Activated T-helper 1 cell treated with anti-CD3 and anti-CD28 coated beads, Interleukin-2, amount 50 U/mL, for 16 hours (primary cell): ENCODE results near the gene FBLIM1.

Experiments used
- DNase-seq, 2 donors: peaks; one replicate each; pipeline ENCODE4 v3.0.0-alpha.2; 2020; ENCODE audit warnings: low read depth in 1 of 2, low spot score in 1 of 2

The FBLIM1 gene

DNA sequence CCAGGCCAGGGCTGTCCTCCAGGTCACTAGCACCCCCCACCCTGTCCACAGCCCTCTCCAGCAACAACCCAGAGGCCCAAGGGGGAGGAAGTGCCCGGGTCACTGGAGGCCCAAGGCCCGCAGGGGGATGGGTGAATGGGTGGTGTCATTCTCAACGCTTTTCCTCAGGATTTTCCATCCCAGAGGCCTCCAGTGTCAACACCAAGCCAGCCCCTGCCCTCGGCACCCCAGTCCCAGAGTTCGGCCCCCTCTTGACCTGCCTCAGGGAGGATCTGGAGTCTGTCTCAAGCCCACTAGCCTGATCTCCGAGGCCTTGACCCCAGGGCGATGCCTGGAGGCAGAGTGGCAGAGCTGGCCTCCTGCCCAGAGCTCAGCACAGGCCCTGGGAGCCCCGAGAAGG, 11.2 kb upstream of the FBLIM1 start:
- DNase-seq = no peak

DNA sequence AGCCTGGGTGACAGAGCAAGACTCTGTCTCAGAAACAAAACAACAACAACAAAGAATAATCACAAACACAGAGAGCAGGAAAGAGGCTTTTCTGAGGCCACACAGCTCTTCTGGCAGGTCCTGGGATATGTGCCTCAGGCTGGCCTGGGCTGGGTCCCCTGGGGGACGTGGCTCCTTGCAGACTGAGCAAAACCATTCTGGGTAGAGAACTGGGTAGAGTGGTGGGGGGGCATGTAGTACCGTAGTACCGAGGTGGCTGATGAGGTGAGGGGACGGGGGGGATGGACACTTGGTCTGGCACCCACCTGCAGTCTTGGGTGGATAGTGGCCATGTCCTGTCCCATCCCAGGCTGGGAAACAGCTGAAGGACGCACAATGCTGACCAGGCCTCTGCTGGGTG, 10.3 kb upstream of the FBLIM1 start:
- DNase-seq = no peak

DNA sequence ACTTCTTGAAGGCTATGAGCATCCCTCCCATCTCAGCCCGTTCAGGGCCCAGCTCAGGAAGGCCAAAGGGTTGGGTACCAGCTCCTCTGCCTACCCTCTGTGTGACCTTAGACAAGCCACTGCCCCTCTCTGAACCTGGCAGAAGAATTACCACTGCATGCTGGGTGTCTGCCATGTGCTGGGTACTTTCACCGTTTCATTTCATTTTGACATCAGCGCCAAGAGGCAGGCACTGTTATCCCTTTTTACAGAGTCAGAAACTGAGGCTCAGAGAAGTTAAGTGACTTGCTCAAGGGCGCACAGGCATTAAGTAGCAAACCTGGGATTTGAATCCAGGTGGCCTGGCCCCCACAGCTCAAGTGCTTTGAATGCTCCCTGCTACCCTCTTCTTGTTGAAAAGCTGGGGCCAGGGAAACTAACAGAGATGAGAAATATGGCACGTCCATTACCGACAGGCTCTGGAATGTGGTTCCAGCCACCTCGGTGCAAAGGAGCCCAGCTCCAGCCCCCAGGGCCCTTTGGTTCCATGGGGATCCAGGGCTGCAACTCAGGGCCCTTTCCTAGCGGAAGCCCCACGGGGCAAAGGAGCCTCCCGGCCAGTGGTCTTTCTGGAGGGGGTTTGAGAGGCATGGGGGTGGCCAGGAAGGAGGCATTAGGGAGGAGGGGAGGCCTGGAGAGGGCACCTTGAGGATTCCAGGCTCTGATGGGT, 9.8 kb upstream of the FBLIM1 start:
- DNase-seq = no peak

DNA sequence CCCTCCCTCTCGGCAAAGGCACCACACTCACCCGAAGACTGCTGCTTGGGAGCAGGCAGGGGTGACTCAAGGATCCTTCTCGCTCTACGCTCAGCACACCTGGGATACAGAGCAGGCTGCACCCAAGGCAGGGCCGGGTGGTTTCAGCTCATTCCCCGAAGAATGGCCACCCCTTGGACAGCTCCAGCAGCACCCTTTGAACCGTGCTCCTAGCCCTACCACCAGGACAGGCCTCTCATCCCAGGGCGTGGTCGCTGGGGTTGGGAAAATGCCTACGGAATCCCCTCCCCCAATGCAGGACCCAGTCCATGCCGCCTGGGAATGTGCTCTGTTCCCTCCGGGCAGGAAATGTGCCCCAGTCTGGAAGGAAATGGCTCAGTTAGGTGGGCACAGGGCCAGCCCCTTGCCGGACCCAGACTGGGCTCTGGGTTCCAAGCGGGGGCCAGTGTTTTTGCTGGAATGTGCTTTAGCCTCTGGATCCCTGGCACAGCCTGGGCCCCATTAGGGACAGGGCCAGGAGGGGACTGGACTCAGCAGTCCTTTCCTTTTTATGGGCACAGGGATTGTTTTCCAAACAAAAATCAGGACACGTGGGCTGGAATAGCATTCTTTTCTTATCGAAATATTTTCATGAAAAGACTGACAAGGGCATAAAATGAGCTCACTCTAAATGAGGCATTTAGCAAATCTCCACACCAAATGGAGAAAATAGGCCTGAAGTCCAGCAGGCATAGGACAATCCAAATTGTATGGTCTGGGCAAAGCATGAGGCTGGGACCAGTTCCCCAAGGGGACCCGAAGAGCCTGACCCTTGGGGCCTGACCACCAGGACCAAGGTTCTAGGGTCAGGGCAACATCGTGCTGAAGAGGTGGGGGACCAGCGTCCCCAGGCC, 8.9 kb upstream of the FBLIM1 start:
- no peak for DNase-seq

DNA sequence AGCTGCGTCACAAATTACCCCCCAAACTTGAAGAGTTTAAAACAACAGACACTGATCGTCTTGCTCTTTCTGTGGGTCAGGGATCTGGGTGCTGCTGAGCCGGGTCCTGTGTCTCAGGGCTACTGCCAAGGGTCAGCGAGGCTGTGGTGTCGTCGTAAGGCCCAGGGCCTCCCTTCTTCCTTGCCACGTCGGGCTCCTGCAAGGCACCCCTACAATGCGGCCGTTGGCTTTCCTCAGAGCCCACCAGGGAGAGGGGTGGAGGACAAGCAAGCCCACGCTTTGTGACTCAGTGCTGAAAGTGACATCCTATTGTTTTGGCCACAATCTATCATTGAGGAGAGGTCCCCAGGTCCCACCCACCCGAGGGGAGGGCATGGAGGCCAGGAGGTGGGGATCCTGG, 7.7 kb upstream of the FBLIM1 start:
- no peak for DNase-seq

DNA sequence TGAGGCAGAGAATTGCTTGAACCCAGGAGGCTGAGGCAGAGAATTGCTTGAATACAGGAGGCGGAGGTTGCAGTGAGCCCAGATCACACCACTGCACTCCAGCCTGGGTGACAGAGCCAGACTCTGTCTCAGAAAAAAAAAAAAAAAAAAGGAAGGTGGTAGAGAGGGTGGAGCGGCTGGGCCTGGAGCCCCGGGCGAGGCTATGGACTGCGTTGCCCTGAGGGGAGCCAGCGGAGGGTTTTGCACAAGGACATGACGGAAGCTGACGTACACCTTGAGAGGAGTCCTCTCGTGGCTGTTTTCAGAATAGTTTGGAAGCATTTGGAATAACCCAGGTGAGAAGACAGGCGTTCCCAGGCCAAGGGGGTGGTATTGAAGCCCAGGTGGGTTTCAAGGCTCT, 6.9 kb upstream of the FBLIM1 start:
- DNase-seq = no peak

DNA sequence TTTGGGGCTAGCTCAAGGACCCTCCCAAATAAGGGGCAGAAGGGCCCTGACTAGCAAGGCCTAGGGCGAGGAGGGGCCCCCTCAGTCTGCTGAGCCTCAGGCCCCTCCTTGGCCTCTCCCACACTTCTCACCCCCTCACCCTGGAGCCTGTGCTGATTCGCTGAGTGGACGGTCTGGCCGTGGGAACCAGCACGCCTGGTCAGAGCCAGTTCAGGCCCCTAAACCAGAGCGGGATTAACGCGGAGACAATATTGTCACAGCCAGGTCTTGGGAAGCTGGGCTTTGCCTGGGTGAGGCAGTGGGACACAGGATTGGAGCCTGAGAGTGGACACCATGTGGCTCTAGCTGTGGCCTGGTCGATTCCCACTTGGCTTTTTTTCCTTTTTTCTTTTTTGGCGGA, 4.8 kb upstream of the FBLIM1 start:
- no peak for DNase-seq

DNA sequence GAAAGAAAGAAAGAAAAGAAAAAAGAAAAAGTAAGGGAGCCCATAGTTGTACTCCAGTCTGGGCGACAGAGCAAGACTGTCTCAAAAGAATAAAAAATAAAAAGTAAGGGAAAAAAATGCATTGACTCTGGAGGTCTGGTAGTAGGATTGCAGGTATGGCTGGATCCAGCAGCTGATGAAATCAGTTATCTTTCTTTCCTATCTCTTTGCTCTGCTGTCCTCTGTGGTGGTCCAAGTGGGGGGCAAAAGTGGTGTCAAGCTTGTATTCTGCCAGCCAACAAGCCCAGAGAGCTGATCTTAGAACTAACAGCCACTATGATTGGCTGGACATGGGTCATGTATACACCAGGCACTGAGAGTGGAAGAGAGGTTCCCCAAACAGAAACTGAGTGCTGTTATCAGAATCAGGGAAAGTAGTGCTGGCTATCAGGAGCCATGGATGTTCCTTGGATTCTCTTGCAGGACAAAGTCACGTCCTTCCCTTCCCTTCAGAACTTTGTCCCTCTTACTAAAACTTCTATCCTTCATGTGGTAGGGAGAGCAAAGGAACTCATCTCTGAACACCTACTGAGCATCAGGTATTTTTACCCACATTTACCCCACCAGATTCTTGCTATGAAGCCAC, 3.5 kb upstream of the FBLIM1 start:
- DNase-seq = no peak

DNA sequence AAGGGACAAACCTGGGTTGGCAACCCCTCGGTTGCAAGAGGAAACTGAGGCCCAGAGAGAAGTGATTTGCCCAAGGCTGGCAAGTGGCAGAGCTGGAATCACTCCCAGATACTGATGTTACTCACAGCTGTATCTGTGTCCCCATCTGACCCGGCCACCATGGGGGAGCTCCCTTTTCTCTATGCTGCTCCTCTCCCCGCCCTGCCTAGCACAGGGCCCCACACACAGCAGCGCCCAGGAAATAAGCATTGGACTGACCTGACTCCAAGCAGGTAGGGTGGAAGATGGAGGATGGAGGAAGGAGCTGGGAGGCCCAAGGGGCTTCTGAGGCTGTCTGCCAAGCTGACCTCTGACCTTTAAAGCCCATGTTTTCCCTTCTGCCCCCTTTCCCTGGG, 3.0 kb upstream of the FBLIM1 start:
- DNase-seq = no peak

DNA sequence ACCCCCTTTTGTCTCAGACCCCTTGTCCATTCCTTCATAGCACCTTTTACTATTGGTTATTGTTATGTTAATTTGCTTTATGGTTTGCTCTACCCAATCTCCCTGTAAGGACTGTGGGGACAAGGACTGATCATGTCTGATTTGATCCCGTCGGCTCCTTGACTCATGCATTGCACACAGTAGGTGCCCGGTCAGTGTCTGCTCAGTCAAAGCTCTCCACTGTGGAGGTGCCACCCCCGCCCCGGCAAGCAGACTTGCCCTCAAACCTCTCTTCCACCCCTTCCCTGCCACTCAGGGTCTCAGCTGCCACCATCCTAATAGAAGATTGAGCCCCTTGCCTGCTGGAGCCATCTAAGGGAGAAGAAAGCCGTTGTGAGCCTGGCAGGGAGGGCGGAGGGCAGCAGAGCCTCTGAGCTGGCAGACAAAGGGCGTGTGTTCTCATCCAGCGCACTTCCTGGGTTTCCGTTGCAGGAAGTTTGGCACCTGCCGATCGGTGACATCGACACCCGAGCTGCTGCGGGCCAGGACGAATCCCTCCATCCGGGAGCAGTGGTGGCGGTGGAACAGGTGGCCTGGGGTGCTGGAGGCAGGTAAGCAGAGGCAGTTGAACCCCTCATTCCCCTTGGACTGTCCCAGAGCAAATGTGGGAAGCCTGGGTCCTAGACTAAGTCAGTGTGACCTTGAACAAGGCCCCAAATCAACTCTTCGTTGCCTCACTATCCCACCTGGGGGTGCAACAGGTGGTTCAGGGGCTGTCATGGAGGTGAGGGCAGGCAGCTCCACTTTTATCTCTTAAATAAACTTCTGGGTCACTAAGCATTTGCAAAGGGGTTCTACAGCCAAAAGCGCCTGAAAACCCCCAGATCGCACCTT, 2.2 kb upstream of the FBLIM1 start:
- no peak for DNase-seq

DNA sequence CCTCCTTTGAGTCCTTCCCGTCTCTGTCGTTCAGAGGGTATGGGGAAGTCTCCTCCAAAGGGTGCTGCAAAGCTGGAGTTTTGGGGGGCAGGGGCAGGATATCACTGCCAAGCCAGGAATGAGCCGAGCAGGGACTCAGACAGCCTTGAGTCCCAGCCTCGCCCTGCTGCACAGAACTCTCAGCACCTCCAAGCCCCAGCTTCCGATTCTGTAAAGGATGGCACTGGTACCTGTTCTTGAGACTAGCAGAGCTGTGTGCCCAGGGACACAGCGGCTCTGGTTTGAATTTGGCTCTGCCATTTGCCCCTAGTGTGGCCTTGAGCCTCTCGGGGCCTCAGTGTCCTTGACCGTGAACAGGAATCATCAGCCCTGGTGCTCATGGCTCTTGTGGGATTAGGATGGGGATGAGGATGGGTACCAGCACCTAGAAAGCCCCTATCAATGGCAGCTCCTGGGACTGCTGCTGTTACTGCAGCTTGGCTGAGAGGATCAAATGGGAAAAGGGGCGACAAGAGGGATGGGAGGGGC, 1.5 kb upstream of the FBLIM1 start:
- no peak for DNase-seq

DNA sequence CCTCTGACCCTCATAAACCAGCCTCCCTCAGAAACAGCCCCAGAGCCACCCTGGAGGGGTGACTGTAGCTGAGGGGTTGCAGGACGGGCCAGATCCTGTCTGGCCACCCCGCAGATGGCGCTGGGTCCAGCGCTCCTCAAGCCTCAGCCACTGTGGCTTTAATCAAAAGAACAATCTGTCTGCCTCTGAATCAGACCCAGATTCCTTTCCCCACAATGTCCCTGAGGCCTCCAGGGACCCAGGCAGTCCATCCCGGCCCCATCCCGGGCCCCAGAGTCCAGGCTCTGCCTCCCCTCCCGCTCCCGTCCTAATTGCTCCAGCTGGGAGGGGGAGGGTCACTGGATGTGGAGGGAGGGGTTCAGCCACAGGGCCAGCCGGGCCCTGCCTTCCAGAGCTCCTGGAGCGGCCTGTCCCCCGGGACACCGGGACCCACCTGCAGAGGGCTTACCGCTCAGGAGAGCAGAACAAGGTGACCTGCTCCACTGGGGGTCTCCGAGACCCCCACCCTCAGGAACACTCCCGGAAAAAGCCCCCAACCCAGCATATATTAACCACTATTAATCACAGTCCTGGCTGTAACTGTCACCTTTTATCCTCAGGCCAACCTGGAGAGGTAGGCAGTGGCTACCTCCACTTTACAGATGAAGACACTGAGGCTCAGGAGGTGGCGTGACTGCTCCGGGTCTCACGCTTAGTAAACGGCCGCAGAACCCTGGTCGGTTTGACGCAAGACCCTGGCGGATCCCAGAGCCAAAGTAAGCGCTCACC, 836 bp upstream of the FBLIM1 start:
- DNase-seq = no peak

DNA sequence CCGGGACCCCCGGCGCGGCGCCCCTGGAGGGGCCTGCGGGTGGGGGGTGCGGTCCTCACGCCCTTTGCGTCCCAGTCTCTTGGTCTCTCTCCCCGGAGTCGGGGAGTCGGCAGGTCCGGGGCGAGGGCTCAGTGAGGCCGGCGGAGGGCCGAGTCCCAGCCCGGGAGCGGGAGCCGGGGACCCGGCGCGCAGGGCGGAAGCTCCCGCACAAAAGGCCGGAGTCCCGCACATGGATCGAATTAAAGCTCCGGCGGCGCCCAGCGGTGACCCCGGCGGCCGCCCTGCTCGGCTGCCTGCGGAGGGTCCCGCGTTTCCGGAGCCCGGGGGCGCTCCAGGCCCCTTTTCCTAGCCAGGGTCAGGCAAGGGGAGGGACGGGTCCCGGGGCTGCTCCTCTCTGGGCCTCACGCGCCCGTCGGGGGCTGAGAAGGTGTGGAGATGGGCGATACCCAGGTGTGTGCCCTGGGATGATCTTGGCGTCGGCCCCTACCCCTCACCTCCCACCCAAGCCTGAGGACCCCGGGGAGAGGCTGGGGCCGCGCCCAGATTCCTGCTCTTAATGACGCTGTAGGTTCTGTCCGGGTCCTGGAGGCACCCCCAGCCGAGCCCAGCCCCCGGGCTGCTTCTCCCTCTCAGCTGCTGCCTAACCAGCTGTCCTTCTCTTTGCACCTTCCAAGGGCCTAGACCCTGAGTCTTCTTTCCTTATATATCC, 512 bp downstream of the FBLIM1 start:
- DNase-seq = no peak

DNA sequence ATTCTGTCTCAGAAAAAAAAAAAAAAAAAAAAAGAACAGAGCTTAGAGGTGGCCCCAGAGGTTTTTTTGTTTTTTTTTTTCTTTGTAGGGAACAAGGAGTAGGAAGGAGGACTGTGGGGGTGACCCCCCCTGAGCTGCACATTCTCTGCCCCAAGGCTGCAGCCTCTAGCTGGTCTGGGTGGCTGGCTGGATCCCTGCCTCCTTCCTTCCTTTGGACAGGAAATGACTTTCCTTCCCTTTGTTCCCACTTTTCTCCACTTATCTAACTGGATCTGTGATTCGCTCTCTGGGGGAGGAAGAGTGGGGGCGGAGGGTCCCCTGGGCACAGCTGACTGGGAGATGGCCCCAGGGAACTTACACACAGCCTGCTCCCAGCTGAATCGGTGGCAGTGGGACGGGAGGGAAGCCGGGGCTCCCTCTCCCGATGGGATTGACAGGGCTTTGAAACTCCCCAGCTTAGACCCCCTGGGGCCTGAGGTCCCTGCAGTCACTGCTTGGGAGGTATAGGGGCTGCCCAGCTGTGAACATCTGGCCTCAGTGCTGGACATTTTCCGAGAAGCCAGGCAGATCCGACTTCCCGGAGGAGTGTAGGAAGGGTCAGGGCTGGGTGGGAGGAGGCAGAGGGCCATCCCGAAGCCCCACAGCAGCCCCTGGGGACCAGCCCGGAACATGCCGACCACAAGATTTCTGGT, 2.1 kb downstream of the FBLIM1 start:
- no peak for DNase-seq

DNA sequence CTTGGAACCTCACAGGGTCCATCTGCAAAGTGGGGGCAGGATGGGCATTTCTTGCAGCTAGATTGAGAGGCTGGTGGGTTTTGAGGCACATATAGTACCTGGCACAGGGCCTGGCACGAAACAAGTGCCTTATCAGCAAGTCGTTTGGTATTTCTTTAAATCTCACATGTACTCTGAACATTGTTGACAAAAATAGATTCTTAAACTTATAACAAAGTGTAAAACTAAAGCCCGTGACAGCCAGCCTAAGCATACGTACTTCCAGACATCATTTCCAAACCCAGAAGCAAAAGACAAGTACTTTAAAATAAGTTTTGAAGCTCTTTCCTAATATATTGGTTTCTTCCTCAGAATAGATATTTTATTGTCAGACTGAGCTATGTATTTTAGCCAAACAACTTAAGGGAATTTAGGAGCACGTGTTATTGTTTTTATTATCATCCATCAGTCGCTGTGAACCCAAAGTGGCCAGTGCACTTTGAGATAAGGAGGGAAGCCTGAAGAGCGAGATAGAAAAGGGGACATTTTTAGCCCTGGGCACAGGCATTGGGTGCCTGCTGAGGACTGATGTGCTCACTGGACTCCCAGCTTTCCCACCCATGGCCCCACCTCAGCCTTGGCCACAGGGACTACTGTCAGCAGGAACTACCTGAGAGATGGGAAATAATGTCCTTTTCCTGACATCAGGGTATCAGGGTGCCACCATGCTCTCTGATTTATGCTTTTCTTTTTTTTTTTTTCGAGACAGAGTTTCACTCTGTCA, 3.0 kb downstream of the FBLIM1 start:
- no peak for DNase-seq

DNA sequence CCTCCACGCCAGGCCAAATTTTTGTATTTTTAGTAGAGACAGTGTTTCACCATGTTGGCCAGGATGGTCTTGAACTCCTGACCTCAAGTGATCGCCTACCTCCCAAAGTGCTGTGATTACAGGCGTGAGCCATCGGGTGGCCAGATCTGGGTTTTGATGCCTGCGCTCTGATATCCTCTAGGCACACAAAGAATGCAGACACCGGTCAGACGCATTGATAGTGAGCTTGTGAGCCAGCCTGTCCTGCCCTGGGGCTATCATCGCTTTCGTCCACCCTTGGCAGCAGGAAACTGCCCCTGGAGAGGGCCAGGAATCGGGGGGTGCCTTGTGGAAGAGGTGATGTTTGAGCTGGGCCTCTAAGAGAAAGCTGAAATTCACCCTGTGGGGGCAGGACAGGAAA, 4.0 kb downstream of the FBLIM1 start:
- no peak for DNase-seq

DNA sequence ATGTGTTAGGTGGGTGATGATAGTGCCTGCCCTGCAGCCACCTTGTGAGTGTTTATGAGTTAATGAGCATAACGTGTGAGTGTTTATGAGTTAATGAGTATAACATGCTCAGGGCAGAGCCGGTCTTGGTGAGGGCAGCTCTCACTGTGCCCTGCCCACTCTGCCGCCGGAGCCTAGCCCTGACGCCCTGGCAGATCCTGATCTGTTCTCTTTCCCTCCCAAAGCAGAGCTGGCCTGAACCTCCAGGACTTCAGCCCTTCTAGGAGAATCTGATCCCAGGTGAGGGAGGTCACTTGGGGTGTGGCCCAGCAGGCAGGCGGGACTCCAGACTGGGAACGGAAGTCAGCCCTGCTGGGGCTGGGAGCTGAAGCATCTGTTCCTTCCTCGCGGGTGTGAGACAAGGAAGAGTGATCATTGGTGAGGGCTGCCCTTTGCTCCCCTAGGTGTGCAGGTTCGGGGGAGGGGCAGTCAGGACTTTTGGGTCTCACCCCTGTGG, 5.7 kb downstream of the FBLIM1 start:
- DNase-seq = no peak

DNA sequence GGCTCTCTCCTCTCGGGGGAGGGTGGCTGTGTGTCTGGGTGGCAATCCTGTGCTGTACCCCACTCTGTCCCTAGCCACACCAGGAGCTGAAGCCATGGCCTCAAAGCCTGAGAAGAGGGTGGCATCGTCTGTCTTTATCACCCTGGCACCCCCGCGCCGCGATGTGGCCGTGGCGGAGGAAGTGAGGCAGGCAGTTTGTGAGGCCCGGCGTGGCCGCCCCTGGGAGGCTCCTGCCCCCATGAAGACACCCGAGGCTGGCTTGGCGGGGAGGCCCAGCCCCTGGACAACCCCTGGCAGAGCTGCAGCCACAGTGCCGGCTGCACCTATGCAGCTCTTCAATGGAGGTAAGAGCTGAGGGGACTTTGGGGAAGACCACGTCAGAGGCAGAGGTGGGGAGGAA, 6.3 kb downstream of the FBLIM1 start:
- no peak for DNase-seq
